Osteoblast (primary cell): ENCODE data around the gene SLC25A36. TPM values are rescaled to one million over a fixed set of nuclear protein-coding genes. Genes with fewer than 3 reads are reported as not detected.
A peak's percentile ranks its signal among the peaks of the same experiment; 100 is the strongest.
"Not testable (repeated sequence)": the region's sequence is repeated elsewhere in the genome, so short reads cannot be mapped to it uniquely, and the experiment has no call there.

Source experiments
- DNase-seq: peaks from one replicate; pipeline ENCODE4 v3.0.0; 2011; ENCODE audit warnings: low spot score, mixed read lengths; ENCODE audit not compliant: insufficient read length; ENCODE audit errors: missing footprints
- H2AFZ ChIP-seq: 2 replicates; pipeline ENCODE4 v1.6.0; 2011; ENCODE audit warnings: mild to moderate bottlenecking, low read length
- H3K27ac ChIP-seq: 2 replicates; pipeline ENCODE4 v1.5.1; 2011; ENCODE audit warnings: mild to moderate bottlenecking, low read depth, low read length, moderate library complexity
- H3K27me3 ChIP-seq: 2 replicates; pipeline ENCODE4 v1.6.0; 2012; ENCODE audit warnings: mild to moderate bottlenecking, control low read depth, inconsistent platforms, low read length, moderate library complexity; ENCODE audit not compliant: insufficient read depth
- H3K36me3 ChIP-seq: 2 replicates; pipeline ENCODE4 v1.5.1; 2011; ENCODE audit warnings: mild to moderate bottlenecking, low read length, control low read depth, moderate library complexity; ENCODE audit not compliant: insufficient read depth
- H3K4me1 ChIP-seq: 2 replicates; pipeline ENCODE4 v1.5.1; 2011; ENCODE audit warnings: mild to moderate bottlenecking, low read length, control low read depth, moderate library complexity; ENCODE audit not compliant: insufficient read depth
- H3K4me2 ChIP-seq: 2 replicates; pipeline ENCODE4 v1.6.0; 2011; ENCODE audit warnings: mild to moderate bottlenecking, low read length; ENCODE audit not compliant: insufficient read depth
- H3K4me3 ChIP-seq: fragments of 200-600 bp; sonication (generic); 3 replicates; pipeline ENCODE4 v1.5.1; 2012; ENCODE audit warnings: mild to moderate bottlenecking, low read length, inconsistent platforms; ENCODE audit not compliant: insufficient read depth
- H3K79me2 ChIP-seq: 2 replicates; pipeline ENCODE4 v1.6.0; 2012; ENCODE audit warnings: mild to moderate bottlenecking, low read length, control low read depth, inconsistent platforms; ENCODE audit not compliant: insufficient read depth
- H3K9me3 ChIP-seq: 2 replicates; pipeline ENCODE4 v1.5.1; 2011; ENCODE audit warnings: low read depth, low read length, control low read depth
- H4K20me1 ChIP-seq: 2 replicates; pipeline ENCODE4 v1.6.0; 2012; ENCODE audit warnings: mild to moderate bottlenecking, low read length, control low read depth; ENCODE audit not compliant: insufficient read depth
- CTCF ChIP-seq: IDR thresholded peaks from 2 replicates; pipeline ENCODE4 v1.5.1; 2011; ENCODE audit warnings: mild to moderate bottlenecking, low read depth, low read length, moderate library complexity; ENCODE audit errors: extremely low read depth
- total RNA-seq: library from RNA; depleted of rRNA; stranded (reverse); fragments of >200 nt; gene quantifications from 2 replicates; pipeline ENCODE4 v1.2.3, GENCODE V29; 2012

SLC25A36 gene
- total RNA-seq, 1 donor = 97.4 TPM

GRCh38 chr3:140972833-140973232 lies 31.2 kb downstream of the SLC25A36 start:
- no peaks in the 10 kb centered on the region for H3K9me3 ChIP-seq
- H3K4me3 ChIP-seq = no peak overlapping the region
- no peak for DNase-seq

GRCh38 chr3:140974900-140975299 lies 33.3 kb downstream of the SLC25A36 start:
- TF ChIP-seq CTCF = no peak
- DNase-seq = no peak
- Histone ChIP-seq H3K4me3 (no peak overlapping the region), H3K9me3 (no peaks in the 10 kb centered on the region), H3K4me2 (no peak overlapping the region), H3K27me3 (no peaks in the 10 kb centered on the region), H3K4me1 (no peaks in the 10 kb centered on the region), H3K79me2 (no peaks in the 10 kb centered on the region), H2AFZ (no peak overlapping the region), H4K20me1 (no peaks in the 10 kb centered on the region), H3K36me3 (peaks cover 10% of the 10 kb centered on the region), H3K27ac (no peak overlapping the region)

More at GRCh38 chr3:140972833-140973232, 31.2 kb downstream of the SLC25A36 start:
- no peaks in the 10 kb centered on the region for H3K79me2 ChIP-seq
- H2AFZ ChIP-seq = no peak overlapping the region
- TF ChIP-seq CTCF = peak; percentile 55
- H4K20me1 ChIP-seq = no peaks in the 10 kb centered on the region
- H3K27me3 ChIP-seq = no peaks in the 10 kb centered on the region
- H3K27ac ChIP-seq = no peak overlapping the region
- no peak overlapping the region for H3K4me2 ChIP-seq
- no peaks in the 10 kb centered on the region for H3K4me1 ChIP-seq
- peaks cover 10% of the 10 kb centered on the region for H3K36me3 ChIP-seq

GRCh38 chr3:140980663-140981062 lies 39.0 kb downstream of the SLC25A36 start:
- Histone ChIP-seq H2AFZ (no peak overlapping the region), H3K4me1 (no peaks in the 10 kb centered on the region), H3K79me2 (no peaks in the 10 kb centered on the region), H3K36me3 (peaks cover 10% of the 10 kb centered on the region), H3K4me2 (no peak overlapping the region), H4K20me1 (no peaks in the 10 kb centered on the region), H3K4me3 (no peak overlapping the region), H3K27ac (no peak overlapping the region), H3K27me3 (no peaks in the 10 kb centered on the region), H3K9me3 (no peaks in the 10 kb centered on the region)
- DNase-seq = no peak
- TF ChIP-seq CTCF = no peak

- H3K27me3 ChIP-seq, H3K4me1 ChIP-seq, H2AFZ ChIP-seq, H3K4me2 ChIP-seq, DNase-seq, H4K20me1 ChIP-seq, H3K4me3 ChIP-seq, H3K36me3 ChIP-seq, H3K27ac ChIP-seq, H3K79me2 ChIP-seq, H3K9me3 ChIP-seq: not testable (repeated sequence)
Observed at GRCh38 chr3:140987792-140988191, 46.2 kb downstream of the SLC25A36 start.
